OCI-LY1 (cell line): ENCODE data around the gene CHST8.

ENCODE experiments used
- CTCF ChIP-seq: fragments of 200-600 bp; sonication (generic), shearing (Covaris generic); IDR thresholded peaks from 2 replicates; pipeline ENCODE4 v1.5.1; 2017; ENCODE audit warnings: mild to moderate bottlenecking, antibody characterized with exemption, low read length, moderate library complexity, mixed read lengths
- EZH2 ChIP-seq: fragments of 200-600 bp; sonication (generic), shearing (Covaris generic); IDR thresholded peaks from 2 replicates; pipeline ENCODE4 v1.8.0; 2017; ENCODE audit warnings: borderline replicate concordance, mixed run types, mild to moderate bottlenecking, antibody characterized with exemption, low read length, moderate library complexity, mixed read lengths

- TF ChIP-seq CTCF (no peak), EZH2 (no peak)
Observed at GRCh38 chr19:33676999-33677665, 55.4 kb downstream of the CHST8 start.
